Calu3 (cell line): ENCODE data around the gene ACER1. TPM values are rescaled to one million over a fixed set of nuclear protein-coding genes. Genes with fewer than 3 reads are reported as not detected.

Experiments
- BruUV-seq: library from RNA; stranded (reverse); fragments of 400-500 nt; replicated peaks from 2 replicates; lab custom pipeline; 2021; lab: Mats Ljungman, UMichigan
- CTCF ChIA-PET: fragments of 300-600 bp; sonication (Branson Sonifier 250); formaldehyde crosslinking; loops from one replicate; lab custom pipeline; 2022; ENCODE audit warnings: antibody characterized with exemption; lab: Charles Lee
- DNase-seq: peaks from one replicate; pipeline ENCODE4 v3.0.0; 2022
- H3K27ac Mint-ChIP-seq: one replicate; pipeline ENCODE4 v1.8.0; 2022; ENCODE audit warnings: mixed read lengths; ENCODE audit not compliant: unreplicated experiment
- H3K27me3 Mint-ChIP-seq: one replicate; pipeline ENCODE4 v1.8.0; 2022; ENCODE audit warnings: mixed read lengths; ENCODE audit not compliant: unreplicated experiment
- H3K36me3 Mint-ChIP-seq: one replicate; pipeline ENCODE4 v1.8.0; 2022; ENCODE audit warnings: mild to moderate bottlenecking, moderate library complexity, mixed read lengths; ENCODE audit not compliant: insufficient read depth, unreplicated experiment
- H3K4me1 Mint-ChIP-seq: one replicate; pipeline ENCODE4 v1.8.0; 2022; ENCODE audit warnings: mild to moderate bottlenecking, low read depth, mixed read lengths; ENCODE audit not compliant: unreplicated experiment
- H3K4me3 Mint-ChIP-seq: one replicate; pipeline ENCODE4 v1.8.0; 2022; ENCODE audit warnings: mild to moderate bottlenecking, low read depth, moderate library complexity, mixed read lengths; ENCODE audit not compliant: unreplicated experiment
- H3K9me3 Mint-ChIP-seq: one replicate; pipeline ENCODE4 v1.8.0; 2022; ENCODE audit warnings: low read depth, mixed read lengths; ENCODE audit not compliant: unreplicated experiment
- intact Hi-C: fragments of 100-400 bp; cut with micrococcal nuclease; formaldehyde crosslinking; loops from one replicate; pipeline ENCODE4 v1.10.0; 2022; ENCODE audit not compliant: unreplicated experiment
- total RNA-seq: library from RNA; stranded (reverse); gene quantifications from 2 replicates; pipeline ENCODE4 v1.2.3, GENCODE V29; 2022
- TF ChIP-seq, protein P1 (sequence below): fragments of 200-600 bp; IDR thresholded peaks from one replicate; pipeline ENCODE4 v1.8.0; 2022; ENCODE audit warnings: antibody characterized with exemption; ENCODE audit not compliant: unreplicated experiment

The ACER1 gene
- total RNA-seq, 1 experiment from 2014 or later = not detected

DNA sequence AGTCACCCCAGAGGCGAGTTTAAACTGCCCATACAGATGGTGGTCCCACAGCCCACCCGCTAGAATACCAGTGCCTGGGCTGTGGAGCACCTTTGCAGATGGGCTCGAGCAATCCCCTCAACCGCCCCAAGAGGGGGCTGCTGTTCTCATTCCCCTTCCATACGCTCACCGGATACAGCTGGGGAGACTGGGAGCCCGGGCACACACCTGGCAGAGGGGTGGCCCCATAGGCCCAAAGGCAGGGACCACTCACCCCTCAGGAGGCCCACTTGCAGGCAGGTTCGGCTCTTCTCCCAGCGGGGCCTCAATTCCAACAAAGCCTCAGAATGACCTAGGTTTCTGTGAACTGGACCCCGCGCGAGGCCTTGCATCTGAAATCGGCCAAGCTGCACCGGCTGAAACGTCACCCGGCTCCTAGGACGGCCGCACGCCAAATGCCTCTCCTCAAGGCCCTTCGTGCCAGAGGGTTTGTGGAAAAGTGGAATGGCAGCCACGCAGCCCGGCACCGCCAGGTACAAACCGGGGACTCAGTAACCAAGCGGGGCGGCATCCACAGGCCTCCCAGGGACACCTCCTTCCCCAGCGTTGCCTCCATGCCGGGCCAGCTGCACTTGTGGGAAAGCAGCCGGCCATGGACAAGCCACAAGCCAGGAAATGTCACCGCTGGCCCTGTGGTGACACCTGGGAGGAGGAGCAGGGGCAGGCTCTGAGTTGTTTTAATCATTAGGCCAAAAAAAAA lies 72.3 kb downstream of the ACER1 start:
- DNase-seq = peak; percentile 23

DNA sequence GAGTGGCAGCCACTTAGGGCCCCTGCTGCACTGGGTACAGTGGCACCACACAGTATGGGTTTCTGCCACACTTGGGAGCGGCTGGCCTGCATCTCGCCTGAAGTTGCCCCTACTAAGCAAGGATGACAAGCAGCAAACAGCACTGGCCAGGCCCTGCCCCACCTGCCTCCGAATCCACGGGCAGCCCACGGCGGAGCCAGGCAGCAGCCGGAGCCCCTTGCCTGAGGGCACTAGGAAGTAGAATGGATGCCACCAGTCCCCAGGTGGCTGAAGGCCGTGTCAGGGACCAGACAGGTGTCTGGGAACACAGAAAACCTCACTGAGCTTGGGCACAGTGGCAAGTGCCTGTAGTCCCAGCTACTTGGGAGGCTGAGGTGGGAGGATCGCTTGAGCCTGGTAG lies 73.0 kb downstream of the ACER1 start:
- CTCF ChIA-PET = no interaction called here
- DNase-seq = no peak
- intact Hi-C loops = no loop called here
- BruUV-seq = no TSS peak
- Mint-ChIP-seq H3K27me3 (no peaks in the 10 kb centered on the region), H3K27ac (no peak overlapping the region), H3K9me3 (no peaks in the 10 kb centered on the region), H3K36me3 (peaks cover 28% of the 10 kb centered on the region), H3K4me3 (no peak overlapping the region), H3K4me1 (no peaks in the 10 kb centered on the region)
- TF ChIP-seq, protein P1, sequence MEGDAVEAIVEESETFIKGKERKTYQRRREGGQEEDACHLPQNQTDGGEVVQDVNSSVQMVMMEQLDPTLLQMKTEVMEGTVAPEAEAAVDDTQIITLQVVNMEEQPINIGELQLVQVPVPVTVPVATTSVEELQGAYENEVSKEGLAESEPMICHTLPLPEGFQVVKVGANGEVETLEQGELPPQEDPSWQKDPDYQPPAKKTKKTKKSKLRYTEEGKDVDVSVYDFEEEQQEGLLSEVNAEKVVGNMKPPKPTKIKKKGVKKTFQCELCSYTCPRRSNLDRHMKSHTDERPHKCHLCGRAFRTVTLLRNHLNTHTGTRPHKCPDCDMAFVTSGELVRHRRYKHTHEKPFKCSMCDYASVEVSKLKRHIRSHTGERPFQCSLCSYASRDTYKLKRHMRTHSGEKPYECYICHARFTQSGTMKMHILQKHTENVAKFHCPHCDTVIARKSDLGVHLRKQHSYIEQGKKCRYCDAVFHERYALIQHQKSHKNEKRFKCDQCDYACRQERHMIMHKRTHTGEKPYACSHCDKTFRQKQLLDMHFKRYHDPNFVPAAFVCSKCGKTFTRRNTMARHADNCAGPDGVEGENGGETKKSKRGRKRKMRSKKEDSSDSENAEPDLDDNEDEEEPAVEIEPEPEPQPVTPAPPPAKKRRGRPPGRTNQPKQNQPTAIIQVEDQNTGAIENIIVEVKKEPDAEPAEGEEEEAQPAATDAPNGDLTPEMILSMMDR = no peak

More for the DNA sequence above, 72.3 kb downstream of the ACER1 start:
- Mint-ChIP-seq H3K9me3 (no peaks in the 10 kb centered on the region), H3K4me1 (no peaks in the 10 kb centered on the region), H3K4me3 (no peak overlapping the region), H3K27ac (no peak overlapping the region), H3K36me3 (peaks cover 28% of the 10 kb centered on the region), H3K27me3 (no peaks in the 10 kb centered on the region)
- intact Hi-C loops = no loop called here
- TF ChIP-seq, protein P1 = peak; percentile 44
- CTCF ChIA-PET = no interaction called here
- BruUV-seq = no TSS peak

DNA sequence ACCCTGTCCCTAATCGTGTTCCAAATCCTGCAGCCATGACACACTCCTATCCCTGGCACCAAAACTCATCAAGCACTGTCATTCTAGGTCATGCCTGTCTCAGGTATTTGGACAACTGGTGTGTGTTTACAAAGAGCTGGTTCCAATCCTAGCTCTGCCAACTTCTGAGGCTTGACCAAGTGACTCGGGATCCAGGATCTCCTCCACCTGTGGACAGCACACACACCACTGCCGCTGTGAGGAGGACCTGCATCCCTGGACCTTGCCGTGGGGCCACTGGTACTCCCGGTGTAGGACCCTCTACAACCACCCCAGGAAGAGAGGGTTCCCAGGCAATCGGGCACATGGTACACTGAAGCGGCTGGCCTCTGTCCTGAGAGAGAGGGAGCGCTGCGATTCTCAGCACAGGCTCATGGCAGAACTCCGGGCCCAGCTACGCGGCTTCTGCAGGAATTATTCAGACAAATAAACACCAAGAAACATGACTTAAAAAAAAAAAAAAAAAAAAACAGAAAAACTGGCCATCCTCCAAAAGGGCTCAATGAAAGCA lies 74.0 kb downstream of the ACER1 start:
- Mint-ChIP-seq H3K27me3 (no peaks in the 10 kb centered on the region), H3K4me1 (no peaks in the 10 kb centered on the region), H3K9me3 (no peaks in the 10 kb centered on the region), H3K36me3 (peaks cover 30% of the 10 kb centered on the region), H3K4me3 (no peak overlapping the region), H3K27ac (no peak overlapping the region)
- no peak for DNase-seq
- TF ChIP-seq, protein P1 = no peak
- no TSS peak for BruUV-seq
- intact Hi-C loops = no loop called here
- CTCF ChIA-PET = no interaction called here

DNA sequence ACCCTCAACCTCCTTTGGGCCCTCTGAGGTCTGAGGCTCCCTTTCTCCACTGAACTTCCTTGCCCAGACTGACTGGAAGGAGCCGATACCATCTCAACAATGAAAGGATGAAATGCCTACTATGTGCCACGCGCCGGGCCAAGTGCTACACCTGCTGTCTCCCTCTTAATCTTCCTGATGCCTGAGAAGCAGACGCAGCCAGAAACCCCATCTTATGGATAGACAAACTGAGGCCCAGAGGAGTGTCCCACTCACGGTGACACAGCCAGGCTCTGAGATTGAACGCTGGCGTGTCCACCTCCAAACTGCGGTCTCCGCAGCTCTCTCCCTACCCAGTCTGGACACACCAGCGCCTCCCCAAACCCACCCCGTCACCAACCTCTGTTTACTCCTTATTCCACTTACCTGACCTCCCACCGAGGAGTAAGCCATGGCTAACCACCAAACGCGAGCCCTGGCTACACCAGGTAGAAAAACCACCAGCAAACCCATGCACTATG lies 74.5 kb downstream of the ACER1 start:
- no peak for DNase-seq
- Mint-ChIP-seq H3K4me3 (no peak overlapping the region), H3K27me3 (no peaks in the 10 kb centered on the region), H3K9me3 (no peaks in the 10 kb centered on the region), H3K36me3 (peaks cover 27% of the 10 kb centered on the region), H3K4me1 (no peaks in the 10 kb centered on the region), H3K27ac (no peak overlapping the region)
- no TSS peak for BruUV-seq
- intact Hi-C loops = no loop called here
- CTCF ChIA-PET = interaction anchor here (0.6 kb wide), 1 partner anchor 58 kb away, joined by 4 read pairs; no protein-coding TSS in a partner anchor
- TF ChIP-seq, protein P1 = no peak

Other genes starting within 250 kb of the ACER1 start
- gene RFX2, start 223.1 kb downstream of the ACER1 start, total RNA-seq = 9.3 and 13.7 TPM in 2 replicates
- gene ACSBG2, start 197.9 kb downstream of the ACER1 start, total RNA-seq = not detected in 2 replicates
- gene MLLT1, start 53.6 kb downstream of the ACER1 start, total RNA-seq = 45.8 and 49.8 TPM in 2 replicates
- gene CLPP, start 27.9 kb upstream of the ACER1 start, total RNA-seq = 50.4 and 53.4 TPM in 2 replicates
- gene ALKBH7, start 39.2 kb upstream of the ACER1 start, total RNA-seq = 25.9 and 27.2 TPM in 2 replicates
- gene PSPN, start 42.3 kb upstream of the ACER1 start, total RNA-seq = 1.7 and 2.4 TPM in 2 replicates
- gene GTF2F1, start 59.6 kb upstream of the ACER1 start, total RNA-seq = 39.2 and 40.9 TPM in 2 replicates
- gene KHSRP, start 91.2 kb upstream of the ACER1 start, total RNA-seq = 297 and 307 TPM in 2 replicates
- 1.4 and 2.9 TPM in 2 replicates for gene SLC25A41, start 100.2 kb upstream of the ACER1 start, total RNA-seq
- 67.6 and 78.7 TPM in 2 replicates for gene SLC25A23, start 126.2 kb upstream of the ACER1 start, total RNA-seq
- gene CRB3, start 130.7 kb upstream of the ACER1 start, total RNA-seq = 45.6 and 47.6 TPM in 2 replicates
- not detected in 2 replicates for gene DENND1C, start 148.2 kb upstream of the ACER1 start, total RNA-seq
- gene TUBB4A, start 168.7 kb upstream of the ACER1 start, total RNA-seq = 1.4 and 1.5 TPM in 2 replicates
- 0.92 and 1.6 TPM in 2 replicates for gene TNFSF9, start 197.4 kb upstream of the ACER1 start, total RNA-seq